HPDE6-E6E7 (cell line): Measurements from ENCODE around the gene KLC1.

ENCODE experiments used
- DNase-seq: peaks from one replicate; pipeline ENCODE4 v3.0.0; 2011; ENCODE audit warnings: missing footprints; ENCODE audit errors: extremely low spot score

The KLC1 gene

DNA sequence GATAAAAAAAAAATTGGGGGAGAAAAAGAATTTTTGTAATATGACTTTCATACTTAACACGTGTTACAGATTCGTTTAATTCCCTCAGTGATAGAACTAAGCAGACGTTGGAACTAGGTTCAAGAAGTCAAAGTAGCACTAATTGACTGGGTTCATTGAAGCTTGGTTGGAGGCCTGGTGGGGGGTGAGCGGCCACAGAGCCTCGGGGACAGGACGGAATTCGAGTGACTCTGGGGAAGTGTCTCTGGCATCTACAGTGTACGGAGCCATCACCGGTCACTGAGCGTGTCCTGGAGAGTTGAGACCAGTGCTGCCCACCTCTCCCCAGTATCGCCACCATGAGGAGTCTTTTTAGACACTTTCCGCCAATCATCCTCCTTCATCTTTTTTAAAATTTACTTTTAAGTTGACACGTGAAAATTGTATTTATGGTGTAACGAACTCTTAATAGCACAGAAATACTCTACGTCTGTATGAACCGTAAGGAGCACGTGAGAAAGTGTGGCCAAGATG, 87.9 kb downstream of the KLC1 start:
- no peak for DNase-seq

GRCh38 chr14:103718572-103718971, 89.6 kb downstream of the KLC1 start:
- DNase-seq, result no peak

DNA sequence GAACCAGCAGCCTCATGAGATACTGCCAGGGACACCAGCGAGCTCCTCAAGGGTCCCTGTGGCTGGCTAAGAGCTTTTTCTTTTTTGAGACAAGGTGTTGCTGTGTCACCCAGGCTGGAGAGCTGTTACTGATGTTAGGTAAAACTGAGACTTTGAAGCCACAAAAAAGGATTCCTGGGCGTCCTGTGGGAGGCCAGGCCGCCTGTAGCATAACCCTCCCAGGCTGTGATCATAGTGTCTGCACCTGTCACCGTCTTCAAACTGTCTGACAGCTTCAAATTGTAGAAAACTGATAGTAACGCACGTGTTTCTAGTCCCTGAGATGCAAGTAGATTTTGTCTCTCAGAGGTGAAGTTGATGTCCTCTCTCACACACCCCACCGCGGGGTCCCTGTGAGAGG, 90.7 kb downstream of the KLC1 start:
- DNase-seq, result no peak

- peak; percentile 72 for DNase-seq
These were observed 92.5 kb downstream of the KLC1 start for GRCh38 chr14:103721334-103722120.

- no peak for DNase-seq
These were observed 94.7 kb downstream of the KLC1 start for GRCh38 chr14:103723748-103724081.

- DNase-seq, result no peak
These were observed 95.1 kb downstream of the KLC1 start for GRCh38 chr14:103724116-103724515.

- DNase-seq, result no peak
These were observed 96.1 kb downstream of the KLC1 start for GRCh38 chr14:103725001-103725682.

DNA sequence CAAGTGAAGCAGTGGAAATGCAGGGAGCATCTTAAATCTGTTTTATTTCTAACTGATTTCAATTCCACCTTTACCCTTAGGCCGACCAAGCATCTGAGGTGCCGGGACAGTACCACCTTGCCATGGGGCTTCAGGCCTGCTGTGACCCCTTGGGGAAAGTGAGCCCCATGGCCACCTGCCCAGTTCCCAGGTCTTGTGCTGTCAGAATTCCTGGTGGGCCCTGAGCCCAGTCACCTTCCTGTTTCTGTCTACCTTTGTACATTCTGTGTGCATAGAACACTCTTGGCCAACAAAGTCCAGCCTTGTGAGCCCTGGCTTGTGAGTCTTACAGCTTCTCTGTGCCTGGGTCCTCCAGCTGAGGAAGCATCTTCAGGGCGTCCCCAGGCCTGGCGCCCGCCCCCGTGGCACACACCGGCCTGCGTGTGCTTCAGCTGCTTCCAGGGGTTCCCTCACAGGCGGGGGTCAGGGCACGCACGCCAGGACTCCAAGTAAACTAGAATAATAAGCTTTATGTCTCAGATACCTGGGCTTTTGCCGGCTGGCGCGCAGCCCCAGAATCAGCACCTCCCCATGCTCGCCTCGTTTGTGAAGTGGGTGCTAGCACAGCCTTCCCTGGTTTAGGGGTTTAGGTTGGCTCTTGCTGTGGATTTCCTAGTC, 96.9 kb downstream of the KLC1 start:
- DNase-seq, result no peak

DNA sequence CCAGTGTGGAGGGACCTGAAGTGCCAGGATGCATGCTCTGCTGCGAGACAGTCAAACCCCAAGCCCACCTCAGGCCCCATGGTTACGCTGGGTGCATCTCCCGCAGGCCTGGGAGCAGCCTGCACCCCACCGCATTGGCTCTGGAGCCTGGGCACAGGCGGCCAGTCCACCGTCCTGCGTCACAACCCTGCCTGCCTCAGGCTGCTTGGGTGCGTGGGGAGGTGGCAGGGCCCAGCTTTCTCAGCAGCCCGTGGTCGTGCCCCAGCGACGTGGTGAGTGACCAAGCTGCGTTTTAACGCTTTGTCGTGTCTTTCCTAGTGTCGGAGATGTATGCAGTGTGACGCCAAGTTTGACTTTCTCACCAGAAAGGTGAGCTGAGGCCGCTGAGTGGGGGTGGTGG, 97.5 kb downstream of the KLC1 start:
- DNase-seq, result no peak

DNA sequence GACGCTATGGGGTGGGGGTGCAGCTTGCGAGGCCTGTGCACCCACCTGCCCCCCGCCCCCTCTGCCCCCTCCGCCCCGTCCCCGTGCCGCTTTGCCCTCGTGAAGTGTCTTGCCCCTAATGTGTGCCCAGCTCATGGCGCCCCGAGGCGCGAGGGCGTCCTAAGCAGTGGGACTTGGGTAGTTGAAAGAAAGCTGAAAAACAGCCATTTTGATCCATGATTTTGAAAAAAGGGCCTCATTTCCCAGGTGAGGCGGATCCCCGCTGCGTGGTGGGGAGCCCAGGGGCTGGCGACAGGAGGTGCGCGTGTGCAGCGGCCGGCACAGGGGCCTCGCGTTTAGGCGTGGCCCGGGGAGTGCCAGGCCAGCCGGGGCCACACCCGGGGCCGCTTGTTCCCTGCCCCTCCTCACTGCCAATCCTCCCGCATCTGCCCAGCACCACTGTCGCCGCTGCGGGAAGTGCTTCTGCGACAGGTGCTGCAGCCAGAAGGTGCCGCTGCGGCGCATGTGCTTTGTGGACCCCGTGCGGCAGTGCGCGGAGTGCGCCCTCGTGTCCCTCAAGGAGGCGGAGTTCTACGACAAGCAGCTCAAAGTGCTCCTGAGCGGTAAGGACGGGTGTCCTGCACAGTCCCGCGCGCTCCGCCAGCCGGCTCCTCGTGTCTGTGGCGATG, 98.4 kb downstream of the KLC1 start:
- no peak for DNase-seq

- no peak for DNase-seq
These were observed 99.1 kb downstream of the KLC1 start for GRCh38 chr14:103728141-103728540.

DNA sequence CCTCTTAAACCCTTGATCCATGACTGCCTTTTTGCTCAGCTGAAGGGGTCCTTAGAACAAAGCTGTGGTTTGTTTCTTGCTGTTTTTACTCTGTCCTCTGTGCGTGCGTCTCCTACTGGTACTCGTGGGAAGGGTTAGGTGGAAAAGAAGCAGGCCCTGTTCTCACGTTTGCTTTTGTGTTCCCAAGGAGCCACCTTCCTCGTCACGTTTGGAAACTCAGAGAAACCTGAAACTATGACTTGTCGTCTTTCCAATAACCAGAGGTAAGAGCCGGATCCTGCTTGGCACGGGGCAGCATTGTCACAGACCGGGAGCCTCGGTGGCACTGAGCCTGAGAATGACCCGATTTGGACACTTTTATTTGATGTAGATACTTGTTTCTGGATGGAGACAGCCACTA, 99.7 kb downstream of the KLC1 start:
- no peak for DNase-seq

DNA sequence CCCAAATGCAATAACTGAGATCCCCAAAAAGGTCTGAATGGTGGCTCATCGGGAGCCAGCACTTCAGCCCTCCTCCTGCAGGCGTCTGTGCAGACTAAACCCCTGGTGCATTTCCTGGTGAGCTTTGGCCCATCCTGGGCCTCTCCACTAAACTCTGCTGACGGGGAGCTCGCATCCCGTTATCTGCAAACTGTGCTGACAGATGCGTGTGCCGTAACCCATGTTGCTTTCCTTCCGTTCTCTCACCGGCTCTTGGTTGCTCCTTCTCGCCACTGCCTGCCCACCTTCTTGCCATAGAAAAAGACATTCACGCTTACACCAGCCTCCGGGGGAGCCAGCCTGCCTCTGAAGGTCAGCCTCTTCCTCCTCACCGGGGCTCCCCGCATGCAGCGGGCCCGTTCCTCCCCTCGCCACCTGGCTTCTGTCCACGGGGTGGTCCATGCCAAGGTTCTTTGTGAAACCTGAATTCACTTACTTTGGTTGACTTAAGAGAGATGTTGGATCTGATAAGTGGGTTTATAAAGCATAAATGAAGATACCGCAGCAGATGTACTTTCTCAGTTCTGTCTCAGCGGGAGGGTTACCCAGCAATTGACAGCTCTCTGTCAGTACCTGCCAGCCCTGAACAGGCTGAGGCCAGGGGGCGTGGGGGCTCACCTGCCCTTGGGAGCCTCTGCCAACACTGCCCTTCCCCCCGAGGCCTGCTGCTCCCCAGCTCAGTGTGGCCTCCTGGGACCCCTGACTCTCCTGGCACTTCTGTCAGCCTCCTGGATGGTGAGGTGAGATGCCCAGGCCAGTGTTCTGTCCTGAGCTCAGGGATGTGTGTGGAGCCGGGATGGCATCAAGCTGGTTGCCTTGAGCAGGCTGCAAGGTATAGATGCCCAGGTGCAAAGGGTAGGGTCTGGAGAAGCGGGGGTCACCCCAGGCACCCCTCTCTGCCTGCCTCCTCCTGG, 100.8 kb downstream of the KLC1 start:
- DNase-seq, result no peak

GRCh38 chr14:103730490-103731035, 101.6 kb downstream of the KLC1 start:
- DNase-seq, result no peak

- DNase-seq, result no peak
These were observed 102.5 kb downstream of the KLC1 start for GRCh38 chr14:103731481-103731880.

GRCh38 chr14:103731916-103732867, 103.2 kb downstream of the KLC1 start:
- no peak for DNase-seq

- no peak for DNase-seq
These were observed 104.0 kb downstream of the KLC1 start for GRCh38 chr14:103732868-103733620.

DNA sequence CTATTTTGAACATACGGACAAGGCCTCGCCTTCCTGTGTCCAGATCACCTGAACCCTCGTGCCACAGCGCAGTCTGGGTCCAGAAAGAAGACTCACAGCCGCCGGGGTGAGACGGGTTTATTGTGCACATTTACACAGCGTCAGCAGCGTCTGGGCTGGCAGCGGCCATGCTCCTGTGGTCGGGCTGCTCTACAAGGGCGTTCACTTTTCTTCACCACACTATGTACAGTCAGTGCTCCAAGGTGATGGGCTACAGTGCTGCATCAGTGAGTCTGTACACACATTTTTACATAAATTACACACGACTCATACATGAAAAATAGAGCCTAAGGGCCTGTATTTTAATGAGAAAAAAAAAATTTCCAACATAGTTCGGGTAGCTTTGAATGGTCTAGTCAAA, 104.6 kb downstream of the KLC1 start:
- no peak for DNase-seq
